ENCODE data around the gene FGF11.

FGF11 gene

DNA sequence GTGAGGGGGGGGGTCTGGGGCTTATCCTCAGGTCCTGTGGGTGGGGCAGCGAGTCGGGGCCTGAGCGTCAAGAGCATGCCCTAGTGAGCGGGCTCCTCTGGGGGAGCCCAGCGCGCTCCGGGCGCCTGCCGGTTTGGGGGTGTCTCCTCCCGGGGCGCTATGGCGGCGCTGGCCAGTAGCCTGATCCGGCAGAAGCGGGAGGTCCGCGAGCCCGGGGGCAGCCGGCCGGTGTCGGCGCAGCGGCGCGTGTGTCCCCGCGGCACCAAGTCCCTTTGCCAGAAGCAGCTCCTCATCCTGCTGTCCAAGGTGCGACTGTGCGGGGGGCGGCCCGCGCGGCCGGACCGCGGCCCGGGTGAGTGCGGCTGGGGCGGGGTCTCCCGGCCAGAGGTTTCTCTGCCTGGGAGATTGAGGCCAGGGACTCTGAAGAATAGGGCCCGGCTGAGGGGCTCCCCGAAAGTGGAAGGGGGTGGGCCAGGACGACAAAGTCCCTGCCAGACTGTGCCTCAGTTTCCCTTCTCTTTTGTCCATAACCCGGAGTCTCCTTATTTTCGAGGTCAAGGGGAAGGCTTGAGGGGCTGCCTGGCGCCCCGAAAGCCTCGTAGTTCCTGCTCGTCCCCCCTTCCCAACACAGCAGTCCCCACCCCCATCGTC is at the start of gene FGF11:
Gene FGF11 (plus strand): TSS at position 51 of the 651 bp plus-strand sequence. CDS start 109 bp downstream, at position 160.
- no peak for DNase-seq

GRCh38 chr17:7389924-7390910 is 49.1 kb upstream of the FGF11 start:
- DNase-seq: no peak

GRCh38 chr17:7391307-7391706 is 48.0 kb upstream of the FGF11 start:
- no peak for DNase-seq

GRCh38 chr17:7392696-7393612 is 46.4 kb upstream of the FGF11 start:
- DNase-seq: no peak

- DNase-seq: no peak
Measured at GRCh38 chr17:7393613-7394451, 45.5 kb upstream of the FGF11 start.

- DNase-seq: peak; percentile 11
Measured at GRCh38 chr17:7394452-7395191, 44.7 kb upstream of the FGF11 start, which contains the start of gene PLSCR3. TSS of gene PLSCR3 (minus strand) at chr17:7394525. CDS start at chr17:7394110, 415 bp downstream.

DNA sequence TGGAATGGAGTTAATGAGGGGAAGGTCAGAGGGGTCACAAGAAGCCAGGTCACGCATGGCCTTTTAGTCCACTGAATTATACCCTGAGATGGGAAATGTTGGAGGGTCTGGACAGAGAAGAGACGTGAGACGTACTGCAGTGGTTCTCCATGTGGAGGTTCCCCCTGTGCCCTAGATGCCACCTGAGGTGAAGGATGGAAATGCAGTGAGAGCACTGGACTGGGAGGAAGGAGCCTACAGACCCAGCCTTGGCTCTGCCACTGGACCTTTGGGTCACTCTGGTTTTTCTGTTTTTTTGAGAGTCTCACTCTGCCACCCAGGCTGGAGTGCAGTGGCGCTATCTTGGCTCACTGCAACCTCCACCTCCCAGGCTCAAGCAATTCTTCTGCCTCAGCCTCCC is 43.2 kb upstream of the FGF11 start:
- DNase-seq: no peak

DNA sequence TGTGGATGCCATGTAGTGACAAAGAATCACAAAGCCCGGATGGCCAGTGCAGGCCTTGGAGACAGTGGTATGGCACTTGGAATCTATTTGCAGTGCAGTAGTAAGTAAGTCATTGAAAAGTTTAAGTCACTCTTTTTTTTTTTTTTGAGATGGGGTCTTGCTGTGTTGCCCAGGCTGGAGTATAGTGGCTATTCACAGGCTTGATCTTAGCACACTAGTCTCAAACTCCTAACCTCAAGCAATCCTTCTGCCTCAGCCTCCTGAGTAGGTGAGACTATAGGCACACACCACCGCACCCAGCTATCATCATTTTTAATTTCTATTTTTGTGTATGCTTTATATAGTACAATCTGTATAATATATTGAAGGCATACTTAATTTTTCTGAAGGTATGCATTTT is 40.7 kb upstream of the FGF11 start:
- no peak for DNase-seq

- DNase-seq: no peak
Measured at GRCh38 chr17:7403043-7403726, 36.1 kb upstream of the FGF11 start.

- no peak for DNase-seq
Measured at GRCh38 chr17:7403727-7403976, 35.7 kb upstream of the FGF11 start.

DNA sequence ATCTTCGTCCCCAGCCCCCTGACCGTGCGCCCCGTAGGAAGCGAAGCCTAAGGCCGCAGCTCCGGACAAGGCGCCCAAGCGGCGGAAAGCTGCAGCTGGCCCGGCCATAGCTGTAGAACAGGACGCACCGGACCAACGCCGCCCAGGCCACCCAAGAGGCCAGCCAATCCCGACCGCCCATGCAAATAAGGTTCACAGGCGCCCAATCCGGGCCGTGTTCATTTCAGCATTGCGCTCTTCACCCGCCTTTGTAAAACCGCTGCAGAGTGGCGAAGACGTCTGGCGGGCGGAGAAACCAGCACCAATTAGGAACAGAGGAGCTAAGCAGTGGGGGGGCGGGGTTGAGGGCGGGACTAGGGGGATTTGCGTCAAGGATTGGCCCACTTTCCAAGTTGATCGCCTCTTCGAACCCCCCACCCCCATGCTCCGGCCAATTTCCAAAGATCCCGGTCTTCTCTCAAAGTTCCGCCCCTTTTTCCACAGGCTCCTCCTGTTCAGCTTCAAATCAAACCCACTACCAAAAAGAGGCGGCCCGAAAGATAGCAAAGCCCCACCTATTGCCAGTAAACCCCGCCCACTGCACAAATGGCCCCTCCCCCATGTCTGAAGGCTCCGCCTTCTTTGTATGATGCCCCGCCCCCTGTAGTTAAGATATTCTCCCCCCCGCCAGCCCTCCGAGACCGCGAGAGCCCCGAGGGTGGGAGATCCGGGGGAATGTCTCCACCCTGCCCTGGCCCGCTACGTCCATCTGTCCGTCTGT is 35.2 kb upstream of the FGF11 start, which contains the start of gene TMEM256:
Gene TMEM256 (minus strand): TSS at position 121 of the 760 bp plus-strand sequence. CDS start 13 bp downstream, at position 108.
- peak; percentile 91 for DNase-seq

GRCh38 chr17:7404737-7405349 is 34.5 kb upstream of the FGF11 start:
- DNase-seq: no peak

DNA sequence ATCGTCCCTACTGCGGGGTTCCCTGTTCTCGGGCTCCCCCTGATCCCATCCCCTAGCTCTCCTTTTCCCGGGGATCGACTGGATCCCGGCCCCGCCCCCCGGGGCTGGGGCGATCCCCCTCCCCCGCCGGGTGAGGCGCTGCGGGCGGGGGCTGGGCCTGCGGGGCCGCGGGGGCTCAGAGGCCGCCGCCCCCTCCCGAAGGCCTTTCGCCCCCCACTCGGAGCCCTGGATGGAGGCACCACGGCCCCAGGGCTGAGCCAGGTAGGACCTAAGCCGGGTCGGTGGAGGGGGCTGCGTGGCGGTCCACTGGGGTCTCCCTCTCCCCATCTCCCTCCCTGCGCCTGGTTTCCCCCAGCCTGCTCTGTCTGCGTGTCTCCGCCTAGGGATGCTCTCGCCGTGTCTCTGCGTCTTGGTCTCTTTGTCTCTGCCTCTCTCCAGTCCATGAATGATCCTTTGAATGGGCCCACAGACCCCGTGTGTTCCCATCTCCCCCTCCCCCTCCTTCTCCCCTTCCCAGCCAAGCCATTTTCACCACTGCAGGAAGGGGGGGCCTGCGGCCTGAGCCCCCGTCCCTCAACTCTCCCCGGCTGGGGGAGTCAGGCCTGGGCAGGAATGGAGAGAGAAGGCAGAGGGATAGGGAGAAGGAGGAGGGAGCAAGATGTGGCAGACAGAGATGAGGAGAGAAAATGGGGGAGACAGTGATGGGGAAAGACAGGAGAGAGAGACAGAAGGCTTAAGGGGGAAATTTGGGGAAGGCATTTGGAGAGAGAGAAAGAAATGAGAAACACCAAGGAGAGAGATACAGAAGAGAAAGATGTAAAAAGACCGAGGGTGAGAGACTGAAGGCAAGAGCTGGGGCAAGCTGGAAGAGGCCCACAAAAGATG is 33.7 kb upstream of the FGF11 start:
- no peak for DNase-seq

DNA sequence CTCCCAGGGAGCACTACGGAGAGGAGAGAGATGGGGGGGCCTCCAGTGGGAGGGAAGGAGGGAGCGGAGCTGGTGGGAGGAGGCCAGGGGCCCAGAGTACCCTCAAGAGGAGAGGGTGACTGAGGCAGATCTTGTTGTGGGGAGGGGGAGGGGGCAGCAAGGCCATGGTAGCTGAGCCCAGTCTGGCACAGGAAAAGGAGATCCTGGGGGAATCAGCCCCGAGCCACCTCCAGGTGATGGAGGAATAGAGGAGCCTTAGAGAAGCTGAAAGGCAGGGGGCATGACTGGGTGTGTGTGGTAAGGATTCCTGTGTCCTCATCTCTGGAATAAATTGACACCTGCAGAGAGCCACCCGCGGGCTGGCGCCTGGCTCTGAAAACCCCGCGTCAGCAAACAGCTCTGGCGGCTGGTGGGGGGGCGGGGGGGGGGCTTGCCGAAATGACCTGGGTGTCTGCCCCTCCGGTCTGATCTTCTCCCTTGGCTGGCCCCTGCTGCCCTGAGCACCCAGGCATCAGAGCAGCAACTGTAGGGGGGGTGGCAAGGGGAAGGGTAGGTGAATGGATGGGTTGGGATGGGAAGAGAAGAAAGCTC is 33.0 kb upstream of the FGF11 start:
- DNase-seq: no peak

DNA sequence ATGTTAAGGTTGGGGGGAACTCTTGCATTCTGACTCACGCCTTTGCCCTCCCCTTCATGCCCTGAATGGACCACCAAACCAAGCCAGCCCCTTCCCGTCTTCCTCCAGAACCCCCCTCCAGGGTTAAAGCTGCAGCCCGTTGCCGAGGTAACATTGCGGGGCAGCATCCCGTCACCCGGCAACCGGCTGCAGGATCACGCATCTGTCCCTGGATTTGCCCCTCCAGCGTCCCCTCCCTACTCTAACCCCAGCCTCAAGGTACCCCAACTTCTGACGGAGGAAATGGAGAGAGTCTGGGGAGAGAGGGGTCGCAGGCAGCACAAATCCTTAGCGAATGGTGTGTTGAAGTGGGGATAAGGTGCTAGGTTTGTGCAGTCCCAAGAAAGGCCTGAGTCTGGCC is 32.2 kb upstream of the FGF11 start:
- DNase-seq: no peak

DNA sequence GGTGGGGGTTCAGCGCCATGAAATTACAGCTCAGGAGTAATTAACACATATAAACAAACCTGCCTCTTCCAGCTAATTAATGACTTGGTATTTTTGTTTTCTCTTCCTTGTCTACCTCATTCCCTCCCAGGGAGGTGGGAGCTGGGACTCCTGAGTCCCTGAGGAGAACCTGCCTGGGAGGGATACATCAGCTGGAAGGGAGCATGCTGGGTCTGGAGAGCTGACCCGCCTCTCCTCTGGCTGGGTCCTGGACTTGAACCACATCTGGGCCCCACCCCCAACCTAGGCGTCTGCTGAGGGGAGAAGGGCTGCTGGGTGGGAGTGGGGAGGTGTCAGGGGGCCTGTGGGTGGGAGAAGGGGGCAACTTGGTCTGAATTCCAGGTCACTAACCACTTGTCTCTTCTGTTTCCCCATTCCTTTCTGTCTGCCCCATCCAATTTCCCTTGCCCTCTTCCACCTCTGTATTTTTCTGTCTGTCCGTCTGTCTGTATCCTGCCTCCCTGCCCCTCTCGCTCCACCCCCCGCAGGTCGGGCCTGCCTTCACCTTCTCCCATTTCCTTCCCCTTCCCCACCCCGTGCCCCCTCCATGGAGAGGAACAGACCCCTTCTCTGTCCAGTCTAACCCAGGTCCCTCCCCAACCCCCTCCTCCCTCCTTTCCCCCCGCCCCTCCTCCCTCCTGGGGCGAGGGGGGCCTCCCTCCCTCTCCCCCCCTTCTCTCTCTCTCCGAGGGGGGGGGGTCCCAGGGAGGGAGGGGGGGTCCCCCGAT is 31.6 kb upstream of the FGF11 start, which contains the start of gene NLGN2:
Gene NLGN2 (plus strand): TSS at position 361 of the 767 bp plus-strand sequence. CDS start 411 bp downstream, outside the sequence.
- no peak for DNase-seq

GRCh38 chr17:7408252-7408727 is 31.0 kb upstream of the FGF11 start:
- no peak for DNase-seq

Measured in NCI-H2081 treated with DMSO at 0.1 percent for 48 hours (cell line).